ENCODE measurements around the gene PTPRG.
A peak's percentile ranks its signal among the peaks of the same experiment; 100 is the strongest.

PTPRG gene

DNA sequence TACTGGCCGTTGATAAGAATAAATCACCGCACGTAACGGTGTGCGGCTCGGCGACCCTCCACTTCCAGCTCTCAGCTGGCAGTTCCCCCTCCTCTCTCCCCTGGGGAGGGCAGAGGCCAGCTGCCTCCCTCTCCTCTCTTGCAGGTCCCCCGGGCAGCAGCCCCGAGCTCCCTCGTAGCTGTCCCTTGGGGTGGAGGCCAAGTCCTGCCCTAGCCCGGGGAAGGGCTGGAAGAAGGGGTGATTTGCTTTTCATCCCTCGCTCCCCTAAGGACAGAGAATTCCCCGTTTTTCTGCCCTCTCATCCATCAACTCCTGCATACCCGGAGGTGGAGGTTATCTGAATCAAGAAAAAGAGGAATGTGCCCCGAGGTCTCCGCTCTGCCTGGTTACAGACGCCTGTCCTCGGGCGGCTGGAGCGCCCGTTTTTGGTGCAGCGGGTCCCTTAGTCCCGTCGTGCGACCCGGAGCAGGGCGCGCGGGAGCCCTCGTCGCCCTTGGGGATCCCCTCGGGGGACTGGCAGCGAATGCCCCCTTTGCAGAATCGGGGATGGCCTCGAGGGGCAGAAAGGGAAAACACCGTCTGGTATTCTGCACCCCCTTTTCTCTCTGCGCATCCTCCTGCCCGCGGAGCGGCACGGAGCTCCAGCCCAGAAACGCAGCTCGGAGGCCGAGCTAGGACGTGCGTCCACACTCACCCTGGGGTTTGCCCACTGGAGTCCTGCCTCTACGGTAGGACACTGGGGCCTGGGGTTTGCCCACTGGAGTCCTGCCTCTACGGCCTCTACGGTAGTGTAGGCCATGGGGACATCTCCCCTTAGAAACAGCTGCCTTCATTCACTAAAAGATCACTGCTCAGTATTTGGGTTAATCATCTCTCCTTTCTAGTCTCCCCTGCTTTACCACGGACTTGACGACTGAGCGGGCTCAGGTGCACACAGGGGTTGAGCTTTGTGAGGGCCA, 2.2 kb downstream of the PTPRG start:
- no peak for DNase-seq

- DNase-seq: peak; percentile 60
These were observed 3.2 kb downstream of the PTPRG start for GRCh38 chr3:61564395-61565059.

GRCh38 chr3:61565569-61565968, 4.2 kb downstream of the PTPRG start:
- no peak for DNase-seq

GRCh38 chr3:61568127-61568526, 6.8 kb downstream of the PTPRG start:
- no peak for DNase-seq

GRCh38 chr3:61569856-61570580, 8.6 kb downstream of the PTPRG start:
- DNase-seq: no peak

DNA sequence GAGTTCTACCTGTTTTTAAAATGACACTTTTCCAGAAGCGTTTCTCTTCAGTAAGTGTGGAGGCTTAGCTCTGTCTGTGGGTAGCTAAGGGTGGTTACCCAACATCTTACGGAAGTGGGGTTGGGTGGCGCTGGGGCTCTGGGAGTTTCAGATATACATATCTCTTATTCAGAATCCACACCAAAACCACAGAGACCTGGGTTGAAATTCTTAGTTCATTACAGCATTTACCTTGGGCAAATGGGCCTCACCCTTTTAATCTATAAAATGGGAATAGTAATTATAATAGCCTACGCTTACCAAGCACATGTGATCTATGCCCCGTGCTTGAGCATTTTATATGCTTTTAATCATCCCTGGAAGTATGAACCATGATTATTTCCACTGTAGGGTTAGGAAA, 9.4 kb downstream of the PTPRG start:
- no peak for DNase-seq

DNA sequence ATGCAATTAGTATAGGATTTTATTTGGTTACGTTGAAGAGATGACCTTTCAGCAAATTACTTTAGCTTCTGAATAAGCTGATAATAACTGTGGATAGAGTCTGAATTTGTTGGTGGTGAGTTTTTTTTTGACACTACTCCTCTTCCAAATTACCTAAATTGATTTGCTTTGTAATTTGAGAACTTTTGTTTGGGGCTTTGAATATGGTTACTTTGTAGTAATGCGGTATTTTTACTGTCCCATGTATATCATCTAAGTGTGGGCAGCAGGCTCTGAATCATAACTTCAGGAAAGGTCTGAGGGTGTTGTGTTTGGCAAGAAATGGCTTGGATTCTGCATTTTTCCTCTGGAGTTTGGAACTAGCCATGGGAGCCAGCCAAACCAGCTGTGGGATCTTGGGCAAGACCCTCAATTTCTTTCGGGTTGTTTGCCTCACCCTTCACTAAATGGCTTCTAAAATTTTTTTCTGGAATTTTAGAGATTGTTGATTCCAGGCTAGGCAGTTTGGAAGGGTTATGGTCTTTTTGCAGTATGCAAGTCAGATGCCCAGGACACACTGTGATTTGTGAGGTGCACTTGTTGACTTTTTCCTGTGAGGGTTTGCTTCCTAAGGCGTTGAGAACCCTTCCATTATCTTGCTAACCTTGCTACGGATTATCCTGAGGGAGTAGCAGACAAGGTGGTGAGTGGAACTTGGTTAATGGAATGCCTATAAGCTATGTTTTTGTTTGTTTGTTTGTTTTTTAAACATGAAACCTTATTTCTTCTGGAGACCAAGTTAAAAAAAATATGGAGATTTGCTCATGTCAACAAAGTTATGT, 10.4 kb downstream of the PTPRG start:
- peak; percentile 92 for DNase-seq

- no peak for DNase-seq
These were observed 11.5 kb downstream of the PTPRG start for GRCh38 chr3:61572879-61573278.

GRCh38 chr3:61573441-61573840, 12.1 kb downstream of the PTPRG start:
- peak; percentile 61 for DNase-seq

DNA sequence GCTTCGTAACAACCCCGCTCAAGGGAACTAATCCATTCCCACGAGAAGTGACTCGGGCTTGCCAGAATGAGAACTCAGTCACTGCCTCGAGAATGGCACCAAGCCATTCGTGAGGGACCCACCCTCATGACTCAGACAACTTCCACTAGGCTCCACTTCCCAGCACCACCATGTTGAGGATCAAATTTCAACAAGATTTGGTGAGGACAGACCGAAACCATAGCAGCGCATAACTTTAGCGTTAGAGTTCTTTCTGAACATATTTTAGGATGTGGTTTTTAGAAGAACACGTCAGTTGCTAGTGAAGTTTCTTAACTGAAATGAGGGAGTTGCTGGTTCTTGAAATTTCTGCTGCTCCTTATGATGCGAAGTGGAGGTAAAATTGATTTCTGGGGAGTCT, 13.5 kb downstream of the PTPRG start:
- DNase-seq: peak; percentile 96

DNA sequence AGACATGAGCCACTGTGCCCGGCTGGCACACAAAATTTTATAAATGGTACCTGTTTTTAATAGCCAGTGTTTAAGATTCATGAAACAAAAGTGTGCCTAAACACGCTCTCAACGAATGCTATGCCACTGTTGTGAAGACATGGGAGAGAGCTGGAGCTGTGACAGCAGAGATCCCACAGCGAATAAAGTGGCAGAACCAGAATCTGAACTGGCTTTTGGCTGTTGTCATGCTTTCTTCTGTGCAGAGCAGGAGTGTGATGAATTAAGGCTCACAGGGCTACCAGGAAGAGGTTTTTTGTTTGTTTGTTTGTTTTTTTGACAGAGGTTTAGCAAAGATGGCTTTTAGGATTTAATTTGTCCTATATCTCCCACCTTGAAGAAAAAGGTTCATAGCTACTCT, 14.5 kb downstream of the PTPRG start:
- no peak for DNase-seq

DNA sequence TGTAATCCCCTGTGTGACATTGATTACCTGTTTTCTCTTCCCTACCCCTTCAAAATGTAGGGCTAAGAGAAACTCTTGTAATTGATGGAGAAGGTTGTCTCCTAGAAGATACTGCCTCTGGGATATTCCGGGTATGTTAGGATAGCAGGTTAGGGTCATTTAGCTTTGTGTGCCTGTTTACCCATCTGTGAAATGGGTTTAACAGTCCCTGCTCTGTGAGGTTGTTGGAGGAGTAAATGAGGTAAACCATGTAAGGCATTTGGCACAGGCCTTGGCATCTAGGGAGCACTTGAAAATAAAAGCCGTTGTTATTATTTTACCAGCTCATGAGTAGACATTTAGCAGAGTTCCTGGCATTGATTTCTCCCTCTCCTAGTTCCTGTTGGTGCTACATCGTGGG, 16.4 kb downstream of the PTPRG start:
- no peak for DNase-seq

GRCh38 chr3:61578667-61579367, 17.4 kb downstream of the PTPRG start:
- no peak for DNase-seq

DNA sequence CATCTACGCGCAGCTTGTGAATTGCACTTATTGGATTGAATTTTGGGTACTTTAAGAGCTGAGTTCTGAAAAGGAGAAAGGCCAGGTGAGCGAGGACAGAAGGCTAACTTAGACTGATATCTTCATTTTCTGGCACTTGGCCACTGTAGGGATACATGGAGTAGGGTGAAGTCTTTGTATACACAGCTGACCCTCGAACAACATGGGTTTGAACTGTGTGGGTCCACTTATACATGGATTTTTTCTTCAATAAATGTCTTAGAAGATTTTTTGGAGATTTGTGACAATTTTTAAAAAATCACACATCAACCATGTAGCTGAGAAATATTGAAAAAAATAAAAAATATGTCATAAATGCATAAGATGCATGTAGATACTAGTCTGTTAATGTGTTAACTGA, 18.3 kb downstream of the PTPRG start:
- DNase-seq: no peak

- DNase-seq: no peak
These were observed 19.7 kb downstream of the PTPRG start for GRCh38 chr3:61580982-61581643.

- DNase-seq: no peak
These were observed 20.9 kb downstream of the PTPRG start for GRCh38 chr3:61582287-61582686.

- no peak for DNase-seq
These were observed 21.5 kb downstream of the PTPRG start for GRCh38 chr3:61582846-61583245.

- no peak for DNase-seq
These were observed 22.8 kb downstream of the PTPRG start for GRCh38 chr3:61583890-61584875.

DNA sequence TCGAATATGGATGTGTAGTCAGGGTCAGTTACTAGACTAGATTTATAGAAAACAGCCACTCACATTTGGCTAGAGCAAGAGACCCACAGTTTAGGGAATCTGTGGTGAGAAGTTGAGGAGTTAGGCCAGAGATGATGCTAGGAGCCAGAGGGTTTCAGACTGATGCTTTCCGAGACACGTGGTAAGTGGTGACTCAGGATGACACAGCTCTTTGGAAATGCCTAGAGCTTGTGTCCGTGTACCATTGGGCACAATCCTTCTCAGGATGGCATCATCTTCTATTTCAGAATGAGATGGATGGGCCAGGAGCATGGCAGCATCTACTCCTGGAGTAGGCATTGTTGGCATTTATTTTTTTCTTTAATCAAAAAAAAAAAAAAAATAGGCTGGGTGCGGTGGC, 28.5 kb downstream of the PTPRG start:
- DNase-seq: peak; percentile 49

- DNase-seq: no peak
These were observed 29.9 kb downstream of the PTPRG start for GRCh38 chr3:61591300-61591699.

All from fibroblast of upper back skin (primary cell).